Spleen (tissue), 11 donors: ENCODE data around the gene ATP9A. TPM values are rescaled to one million over a fixed set of nuclear protein-coding genes. Genes with fewer than 3 reads are reported as not detected.
"Not testable (repeated sequence)": the region's sequence is repeated elsewhere in the genome, so short reads cannot be mapped to it uniquely, and the experiment has no call there.

Experiments used
- DNase-seq: peaks from one replicate; pipeline ENCODE4 v3.0.0-alpha.2; 2020
- H3K27ac ChIP-seq, 8 donors: fragments of 200-600 bp; sonication (generic) in 7 of 8; 1 replicate in 4 of 8; 2 replicates in 4 of 8; pipeline versions ENCODE4 v1.5.0 to v1.8.0; 2016 to 2021; ENCODE audit warnings: inconsistent platforms in 4 of 8, mild to moderate bottlenecking in 4 of 8, moderate library complexity in 1 of 8
- H3K27me3 ChIP-seq, 7 donors: fragments of 200-600 bp; sonication (generic) in 6 of 7; replicated peaks in 1 of 7; 1 replicate in 4 of 7; 2 replicates in 3 of 7; pipeline versions ENCODE4 v1.5.0 to v1.8.0; 2016 to 2021; ENCODE audit warnings: inconsistent platforms in 3 of 7, mild to moderate bottlenecking in 1 of 7
- H3K36me3 ChIP-seq, 6 donors: fragments of 200-600 bp; sonication (generic) in 5 of 6; 1 replicate in 4 of 6; 2 replicates in 2 of 6; pipeline versions ENCODE4 v1.5.0 to v1.8.0; 2016 to 2021; ENCODE audit warnings: inconsistent platforms in 2 of 6
- H3K4me1 ChIP-seq, 6 donors: fragments of 200-600 bp; sonication (generic) in 5 of 6; 1 replicate in 3 of 6; 2 replicates in 3 of 6; pipeline versions ENCODE4 v1.5.0 to v1.8.0; 2016 to 2021; ENCODE audit warnings: inconsistent platforms in 3 of 6
- H3K4me3 ChIP-seq, 8 donors: fragments of 200-600 bp; sonication (generic) in 7 of 8; 1 replicate in 4 of 8; 2 replicates in 4 of 8; pipeline versions ENCODE4 v1.5.0 to v1.8.0; 2016 to 2021; ENCODE audit warnings: inconsistent platforms in 4 of 8, mild to moderate bottlenecking in 4 of 8, moderate library complexity in 2 of 8
- H3K9me3 ChIP-seq, 8 donors: fragments of 200-600 bp; sonication (generic) in 7 of 8; 1 replicate in 4 of 8; 2 replicates in 4 of 8; pipeline versions ENCODE4 v1.5.0 to v1.8.0; 2016 to 2021; ENCODE audit warnings: inconsistent platforms in 4 of 8
- POLR2A ChIP-seq, 3 donors: fragments of 450-650 bp; IDR thresholded peaks; one replicate each; pipeline ENCODE4 v1.5.1; 2017; ENCODE audit warnings: antibody characterized with exemption in 3 of 3, mild to moderate bottlenecking in 1 of 3
- POLR2AphosphoS5 ChIP-seq, 3 donors: sonication (generic); formaldehyde crosslinking; IDR thresholded peaks; one replicate each; pipeline ENCODE4 v1.5.1; 2017; ENCODE audit warnings: antibody characterized with exemption in 3 of 3
- WGBS, 5 donors: extraction: QIAGEN DNeasy Blood & Tissue Kit in 3 of 5; methylation state at CpG; one replicate each; pipeline versions ENCODE4 v1.1.5 to v1.1.7; 2013 to 2018; 5-methylcytosine and 5-hydroxymethylcytosine counted together
- intact Hi-C: fragments of 100-400 bp; cut with DNase I; formaldehyde crosslinking; loops from one replicate; pipeline ENCODE4 v1.15.0; 2023; ENCODE audit warnings: low total_unique reads
- polyA plus RNA-seq, 3 donors: library from polyadenylated mRNA; stranded (reverse); fragments of 200-250 nt; gene quantifications; one replicate each; pipeline ENCODE4 v1.2.1, GENCODE V29; 2013
- total RNA-seq, 7 donors: library from RNA; depleted of rRNA in 3 of 7; stranded (reverse); fragments of >200 nt in 3 of 7; fragmentation: NEBNext Ultra II Directional in 4 of 7; extraction: Animal tissue kit (Norgen Biotek cat#: 25700) in 4 of 7; gene quantifications; one replicate each; pipeline versions ENCODE4 v1.1.0 to v1.2.1, GENCODE V29; 2016 to 2021
- TF ChIP-seq, protein P1 (sequence below), 11 experiments: fragments of 200-600 bp in 7 of 11; fragments of 450-650 bp in 4 of 11; sonication (generic) in 4 of 11; IDR thresholded peaks in 8 of 11; conservative IDR thresholded peaks in 3 of 11; 1 replicate in 7 of 11; 2 replicates in 4 of 11; pipeline versions ENCODE4 v1.4.0 to v1.8.0; 2016 to 2021; ENCODE audit warnings: antibody characterized with exemption in 11 of 11, inconsistent platforms in 4 of 11, mild to moderate bottlenecking in 1 of 11
- donor health status: healthy with polysubstance abuse.
- donor health status: DM: no; HTN: no; CAD: no; lungs with moderate emphysema.
- donor health status: DM: no; HTN: no; CAD: no.
- donor health status: Bipolar disorder and iron deficiency.
- donor health status: healthy.
- donor health status: DM: no; HTN: no; CAD: no.
- donor health status: DM: yes; HTN: yes; CAD: no.

Gene ATP9A
- total and polyA plus RNA-seq, 10 donors, result 0.37 to 11.5 (median 7.6) TPM

DNA sequence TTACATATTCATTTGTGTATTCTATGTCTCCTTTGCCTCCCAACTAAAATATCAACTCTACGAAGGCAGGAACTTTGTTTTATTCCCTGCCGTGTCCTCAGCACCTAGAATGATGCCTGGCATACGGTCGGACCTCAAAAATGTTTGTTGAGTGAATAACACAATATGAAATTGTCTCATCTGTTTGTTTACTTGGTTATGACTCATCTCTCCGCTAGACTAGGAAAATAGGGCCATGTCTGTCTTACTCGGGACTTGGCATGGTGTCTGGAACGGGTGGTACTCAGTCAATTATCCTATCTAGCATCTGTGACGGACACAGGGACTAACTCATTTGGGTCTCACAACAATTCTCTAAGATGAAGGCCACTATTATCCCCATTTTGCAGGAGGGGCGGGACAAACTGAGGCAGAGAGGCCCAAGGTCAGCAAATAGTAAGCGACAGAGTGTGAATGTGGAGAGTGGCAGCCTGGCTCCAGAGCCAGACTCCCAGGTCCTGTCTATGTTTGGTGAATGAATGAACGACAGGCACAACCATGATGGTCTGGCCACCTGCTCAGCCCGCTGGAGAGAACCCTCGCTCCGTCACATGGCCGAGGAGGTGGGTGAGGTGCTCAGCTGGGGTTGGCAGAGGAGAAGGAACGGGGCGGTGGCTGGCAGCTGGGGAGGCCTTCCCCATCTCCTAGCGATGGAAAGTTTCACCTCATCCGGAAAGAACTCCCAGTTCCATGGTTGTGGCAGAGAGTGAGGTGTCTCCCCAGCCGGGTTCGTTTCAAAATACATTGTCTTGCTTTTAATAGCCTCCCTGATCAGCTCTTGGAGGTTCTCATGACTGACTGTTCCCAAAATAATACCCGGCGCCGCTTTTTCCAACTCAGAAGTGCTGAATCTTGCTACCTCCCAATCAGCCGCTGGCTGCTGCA is 198.1 kb downstream of the ATP9A start:
- no peak overlapping the region for H3K4me3 ChIP-seq
- intact Hi-C loops, result no loop called here
- peaks cover 0 to 14% (median 7%) of the 10 kb centered on the region in 8 donors for H3K9me3 ChIP-seq
- H3K27ac ChIP-seq, result no peak overlapping the region
- H3K4me1 ChIP-seq, result no peaks in the 10 kb centered on the region
- peaks cover 0 to 9% (median 0%) of the 10 kb centered on the region in 7 donors for H3K27me3 ChIP-seq
- WGBS, 5 donors, result 85 to 92% (median 89%) methylated on average over 24 to 25 of the region's 25 CpGs
- no peak for DNase-seq
- H3K36me3 ChIP-seq, result no peaks in the 10 kb centered on the region
- TF ChIP-seq POLR2A (IDR thresholded peaks at IDR 0.05) (no peak), POLR2AphosphoS5 (IDR thresholded peaks at IDR 0.05) (no peak)
- TF ChIP-seq, protein P1, sequence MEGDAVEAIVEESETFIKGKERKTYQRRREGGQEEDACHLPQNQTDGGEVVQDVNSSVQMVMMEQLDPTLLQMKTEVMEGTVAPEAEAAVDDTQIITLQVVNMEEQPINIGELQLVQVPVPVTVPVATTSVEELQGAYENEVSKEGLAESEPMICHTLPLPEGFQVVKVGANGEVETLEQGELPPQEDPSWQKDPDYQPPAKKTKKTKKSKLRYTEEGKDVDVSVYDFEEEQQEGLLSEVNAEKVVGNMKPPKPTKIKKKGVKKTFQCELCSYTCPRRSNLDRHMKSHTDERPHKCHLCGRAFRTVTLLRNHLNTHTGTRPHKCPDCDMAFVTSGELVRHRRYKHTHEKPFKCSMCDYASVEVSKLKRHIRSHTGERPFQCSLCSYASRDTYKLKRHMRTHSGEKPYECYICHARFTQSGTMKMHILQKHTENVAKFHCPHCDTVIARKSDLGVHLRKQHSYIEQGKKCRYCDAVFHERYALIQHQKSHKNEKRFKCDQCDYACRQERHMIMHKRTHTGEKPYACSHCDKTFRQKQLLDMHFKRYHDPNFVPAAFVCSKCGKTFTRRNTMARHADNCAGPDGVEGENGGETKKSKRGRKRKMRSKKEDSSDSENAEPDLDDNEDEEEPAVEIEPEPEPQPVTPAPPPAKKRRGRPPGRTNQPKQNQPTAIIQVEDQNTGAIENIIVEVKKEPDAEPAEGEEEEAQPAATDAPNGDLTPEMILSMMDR (IDR thresholded peaks at IDR 0.05 in 8 of 11, conservative IDR thresholded peaks at IDR 0.05 in 3 of 11), result no peak

GRCh38 chr20:51568533-51568932 is 199.7 kb downstream of the ATP9A start:
- intact Hi-C loops, result not testable (repeated sequence)

DNA sequence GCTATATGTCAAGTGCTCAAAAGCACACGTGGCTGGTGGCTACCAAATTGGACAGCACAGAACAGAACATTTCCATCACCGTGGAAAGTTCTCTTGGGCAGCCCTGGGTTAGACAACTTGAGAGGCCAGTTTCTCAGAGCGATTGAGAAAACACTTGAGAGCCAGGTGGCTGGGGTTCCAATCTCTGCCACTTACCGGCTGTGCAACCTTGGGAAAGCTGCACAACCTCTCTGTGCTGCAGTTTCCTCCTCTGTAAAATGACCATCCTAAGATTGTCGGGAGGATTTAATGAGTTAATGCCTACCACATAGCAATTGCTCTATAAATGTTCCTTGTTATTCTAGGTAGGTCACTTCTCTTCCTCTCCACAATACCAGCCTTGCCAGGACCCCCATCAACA is 200.6 kb downstream of the ATP9A start:
- WGBS, 5 donors, result 71 to 90% (median 89%) methylated on average over 5 of the region's 5 CpGs
- TF ChIP-seq POLR2A (IDR thresholded peaks at IDR 0.05) (no peak), POLR2AphosphoS5 (IDR thresholded peaks at IDR 0.05) (no peak)
- TF ChIP-seq, protein P1 (IDR thresholded peaks at IDR 0.05 in 8 of 11, conservative IDR thresholded peaks at IDR 0.05 in 3 of 11), result no peak

More at GRCh38 chr20:51568533-51568932, 199.7 kb downstream of the ATP9A start:
- H3K4me1 ChIP-seq, H3K4me3 ChIP-seq, DNase-seq, H3K9me3 ChIP-seq, H3K27ac ChIP-seq, H3K36me3 ChIP-seq: not testable (repeated sequence)
- peaks cover 0 to 22% (median under 1%) of the 10 kb centered on the region in 7 donors for H3K27me3 ChIP-seq
- 77 to 90% (median 83%) methylated on average over 3 of the region's 3 CpGs for WGBS, 5 donors

GRCh38 chr20:51566594-51566993 is 201.6 kb downstream of the ATP9A start:
- H3K4me3 ChIP-seq, result no peak overlapping the region
- H3K4me1 ChIP-seq, result peaks cover 11 to 27% (median 22%) of the 10 kb centered on the region in 6 donors
- H3K36me3 ChIP-seq, result no peaks in the 10 kb centered on the region
- intact Hi-C loops, result no loop called here
- no peak for TF ChIP-seq POLR2AphosphoS5 (IDR thresholded peaks at IDR 0.05)
- TF ChIP-seq POLR2A (IDR thresholded peaks at IDR 0.05), result no peak
- TF ChIP-seq, protein P1 (IDR thresholded peaks at IDR 0.05 in 8 of 11, conservative IDR thresholded peaks at IDR 0.05 in 3 of 11), result no peak
- no peak for DNase-seq
- no peak overlapping the region for H3K27ac ChIP-seq
- H3K27me3 ChIP-seq, result peaks cover 0 to 42% (median 20%) of the 10 kb centered on the region in 7 donors
- H3K9me3 ChIP-seq, result peaks cover 0 to 8% (median 0%) of the 10 kb centered on the region in 8 donors
- WGBS, 5 donors, result 77 to 91% (median 85%) methylated on average over 4 of the region's 4 CpGs

More for the DNA sequence above, 200.6 kb downstream of the ATP9A start:
- Histone ChIP-seq H3K4me3 (no peak overlapping the region), H3K36me3 (no peaks in the 10 kb centered on the region), H3K27ac (no peak overlapping the region), H3K27me3 (peaks cover 0 to 32% (median 10%) of the 10 kb centered on the region in 7 donors), H3K9me3 (peaks cover 0 to 8% (median 0%) of the 10 kb centered on the region in 8 donors), H3K4me1 (peaks cover 3 to 17% (median 12%) of the 10 kb centered on the region in 6 donors)
- intact Hi-C loops, result no loop called here
- no peak for DNase-seq
